HG03571 (cell line): ENCODE data around the gene GPATCH3.
"Not testable (repeated sequence)": the region's sequence is repeated elsewhere in the genome, so short reads cannot be mapped to it uniquely, and the experiment has no call there.

Experiments used
- ATAC-seq: cut with Tn5 transposase; IDR thresholded peaks from one replicate; pipeline ENCODE4 v1.9.1; 2021; ENCODE audit not compliant: unreplicated experiment

The GPATCH3 gene

DNA sequence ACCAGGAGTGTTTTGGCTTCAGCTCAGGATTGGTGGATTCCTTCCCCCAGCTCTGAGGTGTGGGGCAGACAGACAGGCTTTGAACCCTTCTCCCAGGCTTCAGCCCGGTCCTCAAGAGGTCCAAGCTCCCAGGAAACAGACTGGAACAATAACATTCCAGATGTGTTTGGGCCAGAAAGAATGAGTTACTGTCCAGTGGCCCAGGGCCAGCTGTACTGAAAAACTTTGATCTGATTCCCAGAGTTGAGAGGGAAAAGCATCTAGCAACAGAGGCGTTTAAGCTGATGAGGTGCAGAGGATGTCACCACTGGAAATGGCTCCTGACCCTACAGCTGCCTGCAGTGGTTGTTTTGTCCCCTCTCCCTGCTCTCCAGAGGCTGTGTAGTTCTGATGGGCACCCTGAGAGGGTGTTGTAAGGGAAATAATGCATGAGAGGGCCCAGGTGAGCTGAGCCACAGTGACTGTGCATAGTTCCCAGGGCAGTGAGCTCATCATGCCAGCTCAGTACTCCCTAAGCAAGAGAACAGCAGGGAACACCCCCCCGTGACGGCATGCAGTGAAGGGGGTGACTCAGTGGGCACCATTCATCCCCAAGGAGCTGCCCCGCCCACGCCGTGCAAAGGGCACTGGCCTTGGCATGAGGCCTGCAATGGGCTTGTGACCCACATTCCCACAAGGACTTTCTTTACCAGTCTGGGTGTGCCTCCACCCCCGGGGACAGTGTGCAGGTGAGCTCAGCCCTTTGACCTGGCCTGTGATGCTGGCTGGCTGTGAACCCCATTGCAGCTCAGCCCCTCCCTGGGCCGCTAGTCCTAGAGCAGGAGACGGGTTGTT lies 51.1 kb downstream of the GPATCH3 start:
- ATAC-seq, result no peak

DNA sequence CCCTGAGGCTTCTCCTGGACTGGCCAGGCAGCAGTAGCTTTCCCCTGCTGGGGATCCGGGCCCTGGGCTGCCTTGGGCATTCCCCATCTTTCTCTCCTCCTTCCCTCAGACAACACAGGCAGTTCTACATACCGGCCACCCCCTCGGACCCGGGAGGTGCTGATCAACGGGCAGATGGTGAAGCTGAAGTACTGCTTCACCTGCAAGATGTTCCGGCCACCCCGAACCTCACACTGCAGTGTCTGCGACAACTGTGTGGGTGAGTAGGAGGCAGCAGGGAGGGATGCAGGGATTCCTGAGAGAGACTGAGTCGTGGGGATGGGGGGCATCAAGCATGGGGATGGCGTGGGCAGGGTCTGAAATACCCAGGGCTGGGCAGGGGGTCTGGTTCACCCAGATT lies 51.8 kb downstream of the GPATCH3 start:
- no peak for ATAC-seq

DNA sequence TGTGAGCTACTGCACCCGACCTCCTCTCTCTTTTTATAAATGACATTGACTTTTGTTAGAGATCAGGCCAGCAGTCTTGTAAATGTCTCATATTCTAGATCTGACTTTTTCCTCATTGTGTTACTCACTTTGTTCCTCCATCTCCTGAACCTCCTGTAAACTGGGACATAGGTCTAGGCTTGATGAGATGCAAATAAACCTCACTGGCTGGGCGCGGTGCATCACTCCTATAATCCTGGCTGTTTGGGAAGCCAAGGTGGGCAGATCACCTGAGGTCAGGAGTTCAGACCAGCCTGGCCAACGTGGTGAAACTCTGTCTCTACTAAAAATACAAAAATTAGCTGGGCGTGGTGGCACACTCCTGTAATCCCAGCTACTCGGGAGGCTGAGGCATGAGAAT lies 52.4 kb downstream of the GPATCH3 start:
- ATAC-seq, result not testable (repeated sequence)

DNA sequence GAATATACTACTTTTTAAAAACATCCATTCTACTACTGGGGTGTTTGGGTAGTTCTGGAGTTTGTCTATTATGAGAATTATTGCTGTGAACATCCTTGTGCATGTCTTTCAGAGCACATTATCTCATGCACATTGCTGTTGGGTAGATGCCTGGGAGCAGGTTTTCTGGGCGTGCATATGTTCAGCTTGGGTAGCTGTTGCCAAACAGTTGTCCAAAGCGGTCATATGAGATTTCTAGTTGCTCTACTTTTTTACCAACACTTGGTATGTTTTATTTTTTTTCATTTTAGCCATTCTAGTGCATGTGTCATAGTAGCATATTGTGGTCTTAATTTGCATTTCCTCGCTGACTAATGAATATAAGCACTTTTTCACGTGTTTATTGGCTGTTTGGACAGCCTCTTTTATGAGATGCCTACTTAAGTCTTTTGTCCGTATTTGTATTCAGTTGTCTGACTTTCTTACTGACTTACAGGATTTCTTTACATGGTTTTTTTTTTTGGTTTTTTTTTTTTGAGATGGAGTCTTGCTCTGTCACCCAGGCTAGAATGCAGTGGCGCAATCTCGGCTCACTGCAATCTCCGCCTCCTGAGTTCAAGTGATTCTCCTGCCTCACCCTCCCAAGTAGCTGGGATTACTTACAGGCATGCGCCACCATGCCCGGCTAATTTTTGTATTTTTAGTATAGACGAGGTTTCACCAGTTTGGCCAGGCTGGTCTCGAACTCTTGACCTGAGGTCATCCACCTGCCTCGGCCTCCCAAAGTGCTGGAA lies 55.7 kb downstream of the GPATCH3 start:
- ATAC-seq, result no peak
